Transverse colon (tissue), 4 donors: ENCODE results near the gene TMEM273. TPM values are rescaled to one million over a fixed set of nuclear protein-coding genes. Genes with fewer than 3 reads are reported as not detected.

Experiments
- DNase-seq: peaks from one replicate; pipeline ENCODE4 v3.0.0-alpha.2; 2019
- H3K27ac ChIP-seq, 4 donors: fragments of 200-600 bp; sonication (generic); 2 replicates each; pipeline ENCODE4 v1.5.1; 2016 to 2018; ENCODE audit warnings: inconsistent platforms in 4 of 4
- H3K27me3 ChIP-seq: fragments of 200-600 bp; sonication (generic); 2 replicates; pipeline ENCODE4 v1.5.1; 2017; ENCODE audit warnings: inconsistent platforms
- H3K36me3 ChIP-seq, 4 donors: fragments of 200-600 bp; sonication (generic); 2 replicates each; pipeline ENCODE4 v1.5.1; 2017 to 2019; ENCODE audit warnings: inconsistent platforms in 4 of 4
- H3K4me1 ChIP-seq, 4 donors: fragments of 200-600 bp; sonication (generic); 2 replicates each; pipeline ENCODE4 v1.5.1; 2017 to 2020; ENCODE audit warnings: inconsistent platforms in 4 of 4
- H3K4me3 ChIP-seq, 4 donors: fragments of 200-600 bp; sonication (generic); 1 replicate in 1 of 4; 2 replicates in 3 of 4; pipeline versions ENCODE4 v1.5.1 to v1.6.1; 2017 to 2019; ENCODE audit warnings: inconsistent platforms in 4 of 4
- H3K9me3 ChIP-seq, 2 donors: fragments of 200-600 bp; sonication (generic); 2 replicates each; pipeline ENCODE4 v1.5.1; 2017 to 2019; ENCODE audit warnings: inconsistent platforms in 2 of 2
- EP300 ChIP-seq: sonication (generic); formaldehyde crosslinking; IDR thresholded peaks from one replicate; pipeline ENCODE4 v1.6.1; 2017; ENCODE audit warnings: antibody characterized with exemption, low read depth
- POLR2A ChIP-seq: fragments of 450-650 bp; IDR thresholded peaks from one replicate; pipeline ENCODE4 v1.6.1; 2016; ENCODE audit warnings: antibody characterized with exemption, mild to moderate bottlenecking, moderate library complexity
- POLR2AphosphoS5 ChIP-seq, 3 donors: sonication (generic); formaldehyde crosslinking; IDR thresholded peaks; one replicate each; pipeline ENCODE4 v1.6.1; 2016; ENCODE audit warnings: antibody characterized with exemption in 3 of 3
- WGBS, 2 donors: methylation state at CpG; one replicate each; pipeline ENCODE4 v1.1.5; 2018; ENCODE audit warnings: low coverage in 1 of 2; 5-methylcytosine and 5-hydroxymethylcytosine counted together
- in situ Hi-C, 4 donors: fragments of 200-750 bp; cut with MboI; loops; one replicate each; pipeline versions ENCODE4 v1.15.0 to v1.15.1; 2017; ENCODE audit warnings: low sequenced_read_pairs in 3 of 4, low pct_ligation_motif_present in 1 of 4, low pct_unique_long_range_greater_than_20kb in 1 of 4
- intact Hi-C: fragments of 100-400 bp; cut with DNase I; formaldehyde crosslinking; loops from one replicate; pipeline ENCODE4 v1.15.1; 2023; ENCODE audit warnings: low total_unique reads
- total RNA-seq, 4 donors: library from RNA; depleted of rRNA; stranded (reverse); fragments of >200 nt; gene quantifications; one replicate each; pipeline ENCODE4 v1.1.0, GENCODE V29; 2016
- TF ChIP-seq, protein P1 (sequence below), 5 experiments: fragments of 200-600 bp in 3 of 5; fragments of 450-650 bp in 2 of 5; sonication (generic) in 3 of 5; IDR thresholded peaks; 1 replicate in 2 of 5; 2 replicates in 3 of 5; pipeline ENCODE4 v1.5.1; 2016 to 2017; ENCODE audit warnings: antibody characterized with exemption in 5 of 5, inconsistent platforms in 3 of 5, mild to moderate bottlenecking in 2 of 5, moderate library complexity in 1 of 5

The TMEM273 gene
- total RNA-seq, 4 donors from 2014 or later = 0.80 to 18.4 (median 7.4) TPM

DNA sequence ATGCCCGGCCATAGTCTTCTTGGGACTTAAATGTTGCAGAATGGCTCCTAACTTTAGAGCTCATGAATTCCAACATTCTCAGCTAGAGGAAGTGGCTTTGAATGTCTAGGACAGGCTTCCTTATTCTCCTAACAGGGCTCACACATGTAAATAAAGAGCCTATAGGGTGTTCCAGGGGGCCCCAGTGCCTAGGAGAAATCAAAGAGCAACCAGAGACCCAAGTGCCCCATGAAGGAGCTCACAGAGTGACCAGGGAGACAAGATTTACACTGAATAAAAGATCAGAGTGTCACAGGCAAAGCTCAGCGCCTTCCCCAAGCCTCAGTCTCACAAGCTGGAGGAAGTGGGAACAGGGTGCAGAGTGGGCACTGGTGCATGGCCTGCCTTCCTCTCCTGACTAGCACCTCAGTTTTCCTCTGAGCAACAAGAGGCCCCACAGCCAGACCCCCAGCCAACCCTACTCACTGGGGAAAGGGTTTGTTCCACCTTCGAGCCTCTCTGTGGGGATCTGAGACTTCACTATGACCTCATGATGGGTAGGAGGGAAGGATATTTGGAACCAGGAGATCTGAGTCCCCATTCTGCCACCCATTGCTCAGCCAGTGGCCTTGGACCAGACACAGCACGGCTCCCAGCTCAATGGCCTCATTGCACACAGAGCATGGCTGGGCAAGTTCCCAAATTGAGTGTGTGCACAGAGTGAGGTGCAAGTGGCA is 16.0 kb downstream of the TMEM273 start:
- intact Hi-C loops (no loop called here), in situ Hi-C loops (loop anchor here (25.0 kb wide), 2 partner anchors 285 to 510 kb away; no protein-coding TSS in a partner anchor)
- 65% methylated on average over 4 of the region's 4 CpGs; no CpG with 5 or more reads in 1 of the 2 donors for WGBS, 2 donors
- Histone ChIP-seq H3K27ac (no peak overlapping the region), H3K36me3 (no peaks in the 10 kb centered on the region), H3K4me1 (peaks cover 0 to 4% (median 0%) of the 10 kb centered on the region in 4 donors), H3K4me3 (no peak overlapping the region), H3K9me3 (no peaks in the 10 kb centered on the region), H3K27me3 (no peaks in the 10 kb centered on the region)
- DNase-seq = no peak
- TF ChIP-seq POLR2A (no peak), EP300 (no peak), POLR2AphosphoS5 (IDR thresholded peaks at IDR 0.05) (no peak)
- TF ChIP-seq, protein P1, sequence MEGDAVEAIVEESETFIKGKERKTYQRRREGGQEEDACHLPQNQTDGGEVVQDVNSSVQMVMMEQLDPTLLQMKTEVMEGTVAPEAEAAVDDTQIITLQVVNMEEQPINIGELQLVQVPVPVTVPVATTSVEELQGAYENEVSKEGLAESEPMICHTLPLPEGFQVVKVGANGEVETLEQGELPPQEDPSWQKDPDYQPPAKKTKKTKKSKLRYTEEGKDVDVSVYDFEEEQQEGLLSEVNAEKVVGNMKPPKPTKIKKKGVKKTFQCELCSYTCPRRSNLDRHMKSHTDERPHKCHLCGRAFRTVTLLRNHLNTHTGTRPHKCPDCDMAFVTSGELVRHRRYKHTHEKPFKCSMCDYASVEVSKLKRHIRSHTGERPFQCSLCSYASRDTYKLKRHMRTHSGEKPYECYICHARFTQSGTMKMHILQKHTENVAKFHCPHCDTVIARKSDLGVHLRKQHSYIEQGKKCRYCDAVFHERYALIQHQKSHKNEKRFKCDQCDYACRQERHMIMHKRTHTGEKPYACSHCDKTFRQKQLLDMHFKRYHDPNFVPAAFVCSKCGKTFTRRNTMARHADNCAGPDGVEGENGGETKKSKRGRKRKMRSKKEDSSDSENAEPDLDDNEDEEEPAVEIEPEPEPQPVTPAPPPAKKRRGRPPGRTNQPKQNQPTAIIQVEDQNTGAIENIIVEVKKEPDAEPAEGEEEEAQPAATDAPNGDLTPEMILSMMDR (IDR thresholded peaks at IDR 0.05) = no peak

DNA sequence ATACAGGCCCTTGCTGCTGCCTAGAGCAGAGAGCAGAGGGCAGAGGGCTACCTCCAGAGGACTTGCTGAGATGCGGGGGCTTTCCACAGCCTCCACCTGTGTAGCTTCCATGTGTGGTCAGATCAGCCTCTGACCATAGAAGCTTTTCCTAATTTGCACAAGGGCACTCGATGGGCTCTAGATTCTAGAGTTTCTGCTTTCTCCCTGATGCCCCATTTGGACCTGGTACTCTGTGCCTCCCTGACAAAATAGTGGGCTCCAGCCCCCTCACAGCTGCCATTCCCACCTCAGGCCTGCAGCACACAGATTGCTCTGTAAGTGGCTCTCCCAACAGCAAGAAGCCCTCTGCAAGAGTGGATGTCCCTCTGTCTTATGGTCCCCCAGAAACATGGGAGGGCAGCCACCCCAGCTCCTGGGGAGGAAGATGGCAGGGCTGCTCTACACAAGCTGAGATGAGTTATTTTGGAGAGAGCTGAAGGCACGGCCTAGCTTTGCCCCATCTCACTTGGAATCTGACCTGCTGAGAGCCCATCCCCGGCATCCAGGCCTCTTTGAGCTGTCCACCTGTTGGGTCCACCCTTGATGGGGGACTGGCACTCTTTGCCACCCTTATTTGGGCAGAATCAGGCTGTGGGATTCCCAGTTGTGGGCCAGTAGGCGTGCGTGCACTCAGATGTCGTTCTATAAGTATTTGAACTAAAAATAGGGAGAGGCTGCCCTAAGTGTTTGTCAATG is 16.7 kb downstream of the TMEM273 start:
- Histone ChIP-seq H3K4me1 (no peaks in the 10 kb centered on the region), H3K27ac (no peak overlapping the region), H3K4me3 (no peak overlapping the region), H3K9me3 (no peaks in the 10 kb centered on the region), H3K36me3 (no peaks in the 10 kb centered on the region), H3K27me3 (no peaks in the 10 kb centered on the region)
- no peak for DNase-seq
- in situ Hi-C loops (loop anchor here (25.0 kb wide), 2 partner anchors 284 to 509 kb away; no protein-coding TSS in a partner anchor), intact Hi-C loops (no loop called here)
- WGBS, 2 donors = 76% methylated on average over 7 of the region's 7 CpGs; no CpG with 5 or more reads in 1 of the 2 donors
- no peak for TF ChIP-seq EP300
- TF ChIP-seq POLR2A = no peak
- no peak for TF ChIP-seq POLR2AphosphoS5 (IDR thresholded peaks at IDR 0.05)
- TF ChIP-seq, protein P1 (IDR thresholded peaks at IDR 0.05) = no peak

DNA sequence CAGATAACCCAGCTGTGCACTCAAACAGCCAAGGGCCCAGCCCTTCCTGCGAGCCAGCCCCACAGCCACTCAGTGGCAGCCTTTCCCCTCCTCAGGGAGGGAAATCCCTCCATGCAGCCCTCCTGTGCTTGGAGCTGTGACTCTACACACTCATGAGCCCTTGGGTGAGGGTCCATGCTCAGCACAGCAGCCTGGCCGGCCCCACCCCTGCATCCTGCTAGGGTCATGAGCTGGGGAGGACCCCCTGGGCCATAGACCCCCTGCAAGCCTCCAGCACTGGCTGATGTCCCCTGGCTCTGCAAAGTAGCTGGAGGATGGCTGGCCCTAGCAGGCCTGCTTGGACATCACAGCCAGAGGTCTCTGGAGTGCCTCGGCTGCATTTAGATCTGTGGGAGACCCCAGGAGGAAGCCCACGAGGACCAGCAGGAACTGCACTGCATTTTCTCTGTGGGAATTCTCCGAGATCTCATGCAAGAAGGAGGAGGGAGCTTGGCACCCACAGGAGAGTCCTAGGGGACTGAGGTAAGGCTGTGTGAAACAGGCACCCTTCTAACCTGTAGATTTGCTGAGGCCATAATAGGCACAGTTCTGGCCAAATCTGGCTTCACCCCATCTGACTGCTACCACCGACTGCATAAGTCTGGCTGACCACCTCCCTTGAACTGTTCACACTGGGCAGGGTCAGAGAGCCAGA is 17.4 kb downstream of the TMEM273 start:
- TF ChIP-seq POLR2AphosphoS5 (IDR thresholded peaks at IDR 0.05) = no peak
- no peak for TF ChIP-seq EP300
- TF ChIP-seq, protein P1 (IDR thresholded peaks at IDR 0.05) = no peak
- no peak for TF ChIP-seq POLR2A
- Histone ChIP-seq H3K9me3 (no peaks in the 10 kb centered on the region), H3K27me3 (no peaks in the 10 kb centered on the region), H3K4me1 (no peaks in the 10 kb centered on the region), H3K4me3 (no peak overlapping the region), H3K36me3 (no peaks in the 10 kb centered on the region), H3K27ac (no peak overlapping the region)
- intact Hi-C loops = no loop called here
- WGBS, 2 donors = 33 to 74% methylated on average over 1 to 6 of the region's 6 CpGs
- no peak for DNase-seq
- in situ Hi-C loops = loop anchor here (25.0 kb wide), 2 partner anchors 283 to 508 kb away; no protein-coding TSS in a partner anchor

DNA sequence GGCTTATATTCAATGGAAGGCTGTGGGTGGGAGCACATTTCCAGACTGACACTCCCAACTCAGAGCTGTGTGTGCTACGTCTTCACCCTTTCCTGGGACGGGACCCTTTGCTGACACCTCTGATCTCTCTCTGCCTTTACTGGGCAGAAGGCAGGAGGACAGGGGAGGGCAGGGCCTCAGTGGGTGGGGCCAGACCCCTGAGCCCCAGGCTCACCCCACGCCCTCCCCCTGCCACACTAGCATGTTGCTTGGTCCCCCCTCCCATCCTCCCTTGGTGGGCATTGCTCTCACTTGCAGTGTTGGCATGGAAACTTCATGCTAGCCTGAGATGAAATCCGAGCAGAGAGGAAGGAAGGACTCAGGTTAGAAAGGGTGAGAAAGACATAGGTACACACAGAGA is 18.4 kb downstream of the TMEM273 start:
- H3K27ac ChIP-seq = no peak overlapping the region
- DNase-seq = no peak
- no peak overlapping the region for H3K4me3 ChIP-seq
- intact Hi-C loops = loop anchor here (5.0 kb wide), 1 partner anchor 1138 kb away; no protein-coding TSS in a partner anchor
- no peaks in the 10 kb centered on the region for H3K4me1 ChIP-seq
- H3K36me3 ChIP-seq = no peaks in the 10 kb centered on the region
- H3K27me3 ChIP-seq = no peaks in the 10 kb centered on the region
- 64 to 67% methylated on average over 1 to 4 of the region's 4 CpGs for WGBS, 2 donors
- in situ Hi-C loops = loop anchor here (25.0 kb wide), 2 partner anchors 282 to 507 kb away; no protein-coding TSS in a partner anchor
- H3K9me3 ChIP-seq = no peaks in the 10 kb centered on the region
- TF ChIP-seq POLR2A = no peak
- no peak for TF ChIP-seq EP300
- no peak for TF ChIP-seq POLR2AphosphoS5 (IDR thresholded peaks at IDR 0.05)
- TF ChIP-seq, protein P1 (IDR thresholded peaks at IDR 0.05) = no peak
